GM12891 (cell line): ENCODE measurements around the gene DRAM1.
"Not testable (repeated sequence)": the region's sequence is repeated elsewhere in the genome, so short reads cannot be mapped to it uniquely, and the experiment has no call there.

Source experiments
- DNase-seq: peaks from one replicate; pipeline ENCODE4 v3.0.0; 2011; ENCODE audit warnings: low spot score; ENCODE audit not compliant: insufficient read length
- FAIRE-seq: peaks from 2 replicates; lab custom pipeline; 2011; peaks lifted over from hg19 to GRCh38; lab: Jason Lieb, UNC
- PAX5 ChIP-seq: IDR thresholded peaks from 2 replicates; pipeline ENCODE4 v1.6.1; 2011; ENCODE audit warnings: low read length, moderate library complexity, mild to moderate bottlenecking; ENCODE audit not compliant: insufficient read depth, severe bottlenecking
- POLR2A ChIP-seq: IDR thresholded peaks from 2 replicates; pipeline ENCODE4 v1.6.1; 2011; ENCODE audit warnings: low read depth, low read length, control low read depth
- POLR2AphosphoS5 ChIP-seq: IDR thresholded peaks from 2 replicates; pipeline ENCODE4 v1.6.1; 2011; ENCODE audit warnings: low read depth, low read length, control low read depth
- POU2F2 ChIP-seq: IDR thresholded peaks from 2 replicates; pipeline ENCODE4 v1.6.1; 2011; ENCODE audit warnings: low read depth, mild to moderate bottlenecking, control low read depth, low read length, moderate library complexity
- SPI1 ChIP-seq: IDR thresholded peaks from 2 replicates; pipeline ENCODE4 v1.6.1; 2011; ENCODE audit warnings: low read depth, low read length, control low read depth
- TAF1 ChIP-seq: IDR thresholded peaks from 2 replicates; pipeline ENCODE4 v1.6.1; 2011; ENCODE audit warnings: low read depth, low read length, control low read depth

Gene DRAM1

GRCh38 chr12:101892794-101893193 is 15.4 kb downstream of the DRAM1 start:
- no peak for DNase-seq
- peak; percentile 16 for FAIRE-seq
- TF ChIP-seq TAF1 (no peak), POU2F2 (no peak), SPI1 (no peak), POLR2A (no peak), PAX5 (no peak), POLR2AphosphoS5 (no peak)

- TF ChIP-seq SPI1, result no peak
- no peak for TF ChIP-seq TAF1
- no peak for TF ChIP-seq PAX5
- no peak for TF ChIP-seq POLR2AphosphoS5
- no peak for FAIRE-seq
- DNase-seq, result no peak
Observed at GRCh38 chr12:101901777-101902176, 24.4 kb downstream of the DRAM1 start.

- FAIRE-seq (no peak), DNase-seq (no peak)
- TF ChIP-seq PAX5 (no peak), SPI1 (no peak), POU2F2 (no peak)
Observed at GRCh38 chr12:101902641-101903040, 25.3 kb downstream of the DRAM1 start.

- no peak for FAIRE-seq
Observed at GRCh38 chr12:101906226-101906625, 28.8 kb downstream of the DRAM1 start.

GRCh38 chr12:101908395-101908794 is 31.0 kb downstream of the DRAM1 start:
- no peak for FAIRE-seq
- DNase-seq, result no peak

More at GRCh38 chr12:101906226-101906625, 28.8 kb downstream of the DRAM1 start:
- no peak for DNase-seq
- TF ChIP-seq SPI1, result no peak
- no peak for TF ChIP-seq PAX5
- no peak for TF ChIP-seq TAF1
- no peak for TF ChIP-seq POLR2A
- no peak for TF ChIP-seq POU2F2
- TF ChIP-seq POLR2AphosphoS5, result no peak

GRCh38 chr12:101909646-101910045 is 32.3 kb downstream of the DRAM1 start:
- DNase-seq (no peak), FAIRE-seq (no peak)
- TF ChIP-seq PAX5, result no peak
- no peak for TF ChIP-seq POLR2A
- no peak for TF ChIP-seq POLR2AphosphoS5
- no peak for TF ChIP-seq POU2F2
- no peak; the same call in 1 of the 2 replicates for TF ChIP-seq SPI1
- no peak for TF ChIP-seq TAF1

More at GRCh38 chr12:101908395-101908794, 31.0 kb downstream of the DRAM1 start:
- no peak for TF ChIP-seq TAF1
- no peak for TF ChIP-seq POLR2A
- TF ChIP-seq POU2F2, result no peak
- TF ChIP-seq PAX5, result no peak
- no peak; the same call in 1 of the 2 replicates for TF ChIP-seq POLR2AphosphoS5
- no peak for TF ChIP-seq SPI1

- TF ChIP-seq PAX5 (no peak), POU2F2 (no peak), POLR2AphosphoS5 (no peak), SPI1 (no peak), POLR2A (no peak), TAF1 (no peak)
- FAIRE-seq (no peak), DNase-seq (no peak)
Observed at GRCh38 chr12:101915841-101916240, 38.5 kb downstream of the DRAM1 start.

GRCh38 chr12:101918805-101919204 is 41.4 kb downstream of the DRAM1 start:
- FAIRE-seq, DNase-seq: not testable (repeated sequence)

GRCh38 chr12:101919447-101919846 is 42.1 kb downstream of the DRAM1 start:
- DNase-seq, result no peak
- no peak for FAIRE-seq
- TF ChIP-seq POU2F2 (no peak), PAX5 (no peak), SPI1 (no peak), POLR2A (no peak), TAF1 (no peak), POLR2AphosphoS5 (no peak)

- no peak for TF ChIP-seq POLR2A
- TF ChIP-seq TAF1, result no peak
- TF ChIP-seq SPI1, result no peak
- TF ChIP-seq POLR2AphosphoS5, result no peak
- TF ChIP-seq POU2F2, result no peak
- TF ChIP-seq PAX5, result no peak
- DNase-seq, result no peak
- no peak for FAIRE-seq
Observed at GRCh38 chr12:101920906-101921305, 43.5 kb downstream of the DRAM1 start.

- FAIRE-seq (no peak), DNase-seq (no peak)
- TF ChIP-seq TAF1 (no peak), POLR2AphosphoS5 (no peak), SPI1 (no peak), POLR2A (0 out of 2 replicates have a peak, but pooled peaks have one; percentile 41)
Observed at GRCh38 chr12:101923045-101923718, 45.8 kb downstream of the DRAM1 start.

- DNase-seq, result no peak
- TF ChIP-seq PAX5 (no peak), TAF1 (no peak), POLR2AphosphoS5 (no peak), POLR2A (no peak), POU2F2 (no peak), SPI1 (no peak)
- no peak for FAIRE-seq
Observed at GRCh38 chr12:101924618-101925017, 47.2 kb downstream of the DRAM1 start.
